ENCODE results near the gene MCCC1.

- no peak for TF ChIP-seq CTCF (conservative IDR thresholded peaks at IDR 0.05; ENCODE audit: low read depth, low read length)
- no peak for TF ChIP-seq EZH2 (IDR thresholded peaks at IDR 0.05; ENCODE audit: borderline replicate concordance, low read depth, low read length, poor library complexity, severe bottlenecking)
Observed at GRCh38 chr3:183032880-183033555, 66.3 kb downstream of the MCCC1 start.

Data from A673 (cell line).